Panc1 (cell line): ENCODE results near the gene AGTR1.

ENCODE experiments used
- CTCF ChIP-seq: fragments of 450-650 bp; IDR thresholded peaks from 2 replicates; pipeline ENCODE4 v1.5.1; 2017; ENCODE audit warnings: mild to moderate bottlenecking
- POLR2AphosphoS5 ChIP-seq: IDR thresholded peaks from 2 replicates; pipeline ENCODE4 v1.6.1; 2012; ENCODE audit warnings: mild to moderate bottlenecking, low read depth, low read length, moderate library complexity
- REST ChIP-seq, 2 experiments: IDR thresholded peaks; 2 replicates each; pipeline ENCODE4 v1.6.1; 2011 to 2012; ENCODE audit warnings: low read depth in 2 of 2, control low read depth in 1 of 2, low read length in 1 of 2, mild to moderate bottlenecking in 1 of 2, moderate library complexity in 1 of 2; ENCODE audit not compliant: insufficient read depth in 1 of 2

- TF ChIP-seq CTCF (no peak), REST (IDR thresholded peaks at IDR 0.05; ENCODE audit: insufficient read depth in 1 of 2, low read depth in 2 of 2, low read length in 1 of 2) (no peak), POLR2AphosphoS5 (no peak)
Measured at GRCh38 chr3:148711981-148712666, 14.4 kb downstream of the AGTR1 start.
